Activated naive CD8-positive, alpha-beta T cell treated with anti-CD3 and anti-CD28 coated beads, Interleukin-2, amount 50 U/mL, for 16 hours (primary cell): Measurements from ENCODE around the gene CANX.

Source experiments
- DNase-seq: peaks from one replicate; pipeline ENCODE4 v3.0.0-alpha.2; 2020; ENCODE audit warnings: low read depth, low spot score

Gene CANX

DNA sequence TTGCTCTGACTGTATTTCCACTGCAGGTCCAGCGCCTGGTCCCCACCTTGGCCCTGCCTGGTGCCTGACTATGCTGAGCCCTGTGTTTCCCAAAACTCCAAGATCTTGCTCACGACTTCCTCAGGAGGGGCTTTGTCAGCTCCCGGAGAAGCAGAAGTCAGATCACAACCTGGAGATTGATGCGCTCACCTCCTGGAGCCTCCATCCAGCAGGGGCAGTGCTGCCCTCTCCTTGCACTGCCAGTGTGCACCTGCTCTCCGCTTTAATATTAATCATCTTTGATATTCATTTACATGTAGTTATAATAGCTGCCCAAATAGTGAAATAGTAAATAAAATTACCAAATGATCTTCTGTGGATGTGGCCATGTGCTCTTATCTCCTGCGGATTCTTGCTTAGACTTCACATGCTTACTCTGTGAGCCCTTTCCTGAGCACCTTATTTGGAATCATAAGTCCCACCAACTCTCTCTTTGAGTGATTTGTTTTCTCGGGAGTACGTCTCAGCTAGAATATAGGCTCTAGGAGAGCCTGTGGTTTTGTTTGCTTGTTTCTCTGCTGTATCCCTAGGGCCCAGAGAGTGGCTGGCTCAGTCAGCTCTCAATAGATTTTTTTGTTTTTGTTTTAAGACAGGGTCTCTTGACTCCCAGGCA is 51.2 kb downstream of the CANX start:
- no peak for DNase-seq

DNA sequence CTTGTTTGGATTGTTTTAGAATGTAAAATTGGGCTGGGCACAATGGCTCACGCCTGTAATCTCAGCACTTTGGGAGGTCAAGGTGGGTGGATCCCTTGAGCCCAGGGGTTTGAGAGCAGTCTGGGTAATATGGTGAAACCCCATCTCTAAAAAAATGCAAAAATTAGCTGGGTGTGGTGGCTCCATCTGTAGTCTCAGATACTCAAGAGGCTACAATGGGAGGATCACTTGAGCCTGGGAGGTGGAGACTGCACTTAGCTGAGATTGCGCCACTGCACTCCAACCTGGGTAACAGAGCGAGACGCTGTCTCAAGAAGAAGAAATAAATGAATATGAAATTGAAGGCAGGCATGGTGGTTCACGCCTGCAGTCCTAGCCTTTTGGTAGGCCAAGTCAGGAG is 55.2 kb downstream of the CANX start:
- DNase-seq, result no peak

GRCh38 chr5:179755022-179755421 is 56.3 kb downstream of the CANX start:
- DNase-seq, result no peak

GRCh38 chr5:179758955-179759354 is 60.2 kb downstream of the CANX start:
- no peak for DNase-seq

- no peak for DNase-seq
Measured at GRCh38 chr5:179759581-179760551, 61.1 kb downstream of the CANX start.

DNA sequence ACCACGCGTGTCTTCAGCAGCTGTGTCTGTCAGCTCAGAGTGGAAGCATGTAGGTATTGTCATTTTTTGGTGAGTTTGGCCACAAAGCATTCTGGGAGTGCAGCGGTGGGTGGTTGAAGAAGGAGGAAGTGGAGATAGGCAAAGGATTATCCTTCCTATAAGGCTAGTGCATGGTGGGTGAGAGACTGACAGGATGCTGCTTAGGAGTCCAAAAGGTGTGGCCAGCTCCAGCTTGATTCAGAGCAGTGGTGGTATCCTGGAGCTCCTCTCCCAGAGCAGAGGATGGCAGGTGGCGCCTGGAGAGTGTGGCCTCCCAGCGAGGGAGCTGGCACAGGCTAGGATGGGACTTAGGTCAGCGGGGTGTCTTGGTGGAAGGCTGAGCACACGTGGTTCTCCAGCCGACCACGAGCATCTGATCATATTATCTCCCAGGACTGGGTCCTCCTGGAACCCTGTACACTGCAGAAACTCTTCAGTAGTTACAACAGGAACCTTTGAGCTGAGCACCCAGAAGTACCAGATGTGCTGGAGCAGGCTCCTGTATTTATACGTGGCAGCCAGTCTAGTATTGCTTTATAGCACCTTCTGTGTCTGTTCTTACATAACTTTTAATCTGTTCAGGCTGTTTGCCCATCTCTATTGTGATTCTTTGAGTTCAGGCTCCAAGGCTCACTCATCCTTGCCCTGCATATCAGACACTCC is 63.5 kb downstream of the CANX start:
- DNase-seq, result no peak

DNA sequence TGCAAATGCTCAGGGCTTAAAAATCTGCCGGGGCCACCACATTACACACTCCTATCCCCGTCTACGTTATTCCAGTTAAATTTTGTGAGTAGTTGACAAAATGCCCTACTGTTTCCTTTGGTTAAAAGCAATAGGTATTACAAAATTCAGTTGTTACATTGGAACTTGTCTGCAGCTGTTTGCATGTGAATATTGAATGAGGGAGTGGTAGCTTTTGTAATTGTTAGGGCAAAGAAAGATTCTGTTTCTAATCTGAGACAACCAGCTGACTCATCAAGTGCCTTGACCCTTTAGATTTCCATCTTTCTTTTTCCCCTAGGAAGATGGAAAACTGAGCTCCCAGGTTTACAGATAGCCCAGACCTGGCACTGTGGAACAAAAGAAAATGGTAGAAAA is 64.0 kb downstream of the CANX start:
- no peak for DNase-seq

DNA sequence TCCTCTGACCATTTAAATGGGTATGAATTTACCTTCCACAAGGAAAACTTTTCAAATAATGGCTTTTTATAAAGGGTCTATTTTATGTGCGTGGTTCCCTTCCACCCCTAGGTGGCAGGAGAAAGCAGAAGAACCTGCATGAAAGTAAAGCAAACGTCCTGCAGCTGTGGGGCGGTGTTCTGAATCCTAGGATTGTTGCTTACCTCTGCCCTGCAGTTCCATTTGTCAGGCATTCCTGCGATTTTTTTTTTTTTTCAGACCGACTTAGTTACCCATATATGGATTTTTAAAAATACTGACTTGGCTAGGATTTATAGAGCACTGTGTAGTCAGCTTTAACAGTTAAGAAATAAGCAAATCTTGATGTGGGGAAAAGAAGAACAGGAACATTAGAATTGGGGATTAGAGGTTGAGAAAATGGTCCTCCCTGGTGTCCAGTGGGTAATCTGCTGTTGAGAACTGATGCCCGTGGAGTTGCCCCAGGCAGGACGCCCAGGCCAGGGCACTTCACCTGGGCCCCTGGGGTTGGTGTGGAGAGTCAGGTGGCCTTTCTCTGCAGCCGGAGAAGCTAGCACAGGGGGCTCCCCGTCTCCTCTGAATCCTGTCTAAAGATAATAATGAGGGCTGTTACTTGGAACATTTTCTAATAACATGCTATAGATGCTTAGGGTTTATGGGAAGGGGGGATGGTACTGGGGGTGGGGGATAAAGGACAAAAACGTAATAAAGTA is 64.6 kb downstream of the CANX start:
- DNase-seq, result no peak

GRCh38 chr5:179764056-179764455 is 65.3 kb downstream of the CANX start:
- no peak for DNase-seq

GRCh38 chr5:179765400-179765799 is 66.6 kb downstream of the CANX start:
- no peak for DNase-seq

DNA sequence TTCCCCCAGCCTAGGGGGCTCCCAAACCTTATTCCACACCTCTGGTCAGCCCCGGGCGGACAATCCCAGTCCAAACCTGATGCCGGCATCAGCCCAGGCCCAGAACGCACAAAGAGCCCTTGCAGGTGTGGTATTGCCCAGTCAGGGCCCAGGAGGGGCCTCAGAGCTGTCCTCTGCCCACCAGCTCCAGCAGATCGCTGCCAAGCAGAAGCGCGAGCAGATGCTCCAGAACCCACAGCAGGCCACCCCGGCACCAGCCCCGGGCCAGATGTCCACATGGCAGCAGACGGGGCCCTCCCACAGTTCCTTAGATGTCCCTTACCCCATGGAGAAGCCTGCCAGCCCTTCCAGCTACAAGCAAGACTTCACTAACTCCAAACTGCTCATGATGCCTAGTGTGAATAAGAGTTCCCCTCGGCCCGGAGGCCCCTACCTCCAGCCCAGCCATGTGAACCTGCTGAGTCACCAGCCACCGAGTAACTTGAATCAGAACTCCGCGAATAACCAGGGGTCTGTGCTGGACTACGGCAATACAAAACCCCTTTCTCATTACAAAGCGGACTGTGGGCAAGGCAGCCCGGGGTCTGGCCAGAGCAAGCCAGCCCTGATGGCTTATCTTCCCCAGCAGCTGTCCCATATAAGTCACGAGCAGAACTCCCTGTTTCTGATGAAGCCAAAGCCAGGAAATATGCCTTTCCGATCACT is 67.4 kb downstream of the CANX start:
- no peak for DNase-seq

DNA sequence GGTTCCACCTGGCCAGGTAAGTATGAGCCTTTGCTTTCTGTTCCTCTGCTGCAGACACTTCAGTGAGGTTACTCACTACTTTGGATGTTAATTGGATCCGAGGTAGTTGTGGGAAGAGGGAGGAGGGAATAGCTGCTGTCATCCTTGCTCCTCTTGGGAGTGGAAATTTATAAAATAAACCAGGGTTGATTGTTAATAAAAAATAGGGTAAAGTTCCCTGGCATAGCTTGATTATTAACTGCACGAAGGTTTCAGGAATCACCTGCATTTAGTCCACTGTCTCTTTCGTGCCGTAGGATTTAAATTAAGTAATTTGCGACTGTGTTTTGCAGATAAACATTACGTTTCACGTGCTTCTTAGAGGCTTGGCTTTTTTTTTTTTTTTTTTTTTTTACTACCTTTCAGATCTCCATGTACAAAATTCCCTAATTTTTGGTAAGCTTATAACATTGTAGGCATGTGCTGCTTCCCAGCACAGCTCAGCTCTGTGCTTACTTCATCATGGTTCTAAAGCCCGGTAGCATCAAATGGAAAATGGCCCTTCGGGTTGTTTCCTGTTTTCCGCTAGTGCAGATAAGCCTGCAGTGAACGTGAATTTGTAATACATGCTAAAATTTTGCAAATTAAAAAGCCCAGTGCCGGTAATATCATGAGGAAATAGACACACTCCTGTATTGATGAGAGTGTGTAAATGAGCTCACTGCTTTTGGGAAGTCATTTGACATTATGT is 68.1 kb downstream of the CANX start:
- DNase-seq, result no peak

- no peak for DNase-seq
Measured at GRCh38 chr5:179767496-179768100, 68.8 kb downstream of the CANX start.

DNA sequence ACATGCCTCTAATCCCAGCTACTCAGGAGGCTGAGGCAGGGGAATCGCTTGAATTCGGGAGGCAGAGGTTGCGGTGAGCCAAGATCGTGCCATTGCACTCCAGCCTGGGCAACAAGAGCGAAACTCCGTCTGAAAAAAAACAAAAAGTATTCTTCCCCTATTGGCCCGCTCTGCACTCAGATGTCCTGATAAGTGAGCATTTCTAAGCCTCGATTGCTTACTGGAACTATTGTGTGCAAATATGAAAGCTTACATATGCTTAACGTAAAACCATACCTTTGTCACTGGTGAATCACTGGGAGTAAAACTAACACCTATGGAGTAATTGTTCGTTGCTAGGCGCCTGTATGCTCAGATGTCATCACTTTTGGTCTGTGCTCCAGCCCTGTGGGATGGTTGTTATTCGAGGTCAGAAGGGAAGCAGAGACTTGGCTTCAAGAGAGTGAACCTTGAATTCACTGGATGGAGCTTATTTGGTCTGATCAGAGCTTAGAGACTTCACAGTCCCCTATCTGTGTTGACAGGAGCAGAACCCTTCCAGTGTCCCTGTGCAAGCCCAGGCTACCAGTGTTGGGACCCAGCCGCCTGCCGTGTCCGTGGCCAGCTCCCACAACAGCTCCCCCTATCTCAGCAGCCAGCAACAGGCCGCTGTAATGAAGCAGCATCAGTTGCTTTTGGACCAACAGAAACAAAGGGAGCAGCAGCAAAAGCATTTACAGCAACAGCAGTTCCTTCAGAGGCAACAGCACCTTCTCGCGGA is 69.7 kb downstream of the CANX start:
- DNase-seq, result no peak

- DNase-seq, result no peak
Measured at GRCh38 chr5:179769271-179769670, 70.5 kb downstream of the CANX start.

GRCh38 chr5:179769796-179770195 is 71.0 kb downstream of the CANX start:
- DNase-seq, result no peak

DNA sequence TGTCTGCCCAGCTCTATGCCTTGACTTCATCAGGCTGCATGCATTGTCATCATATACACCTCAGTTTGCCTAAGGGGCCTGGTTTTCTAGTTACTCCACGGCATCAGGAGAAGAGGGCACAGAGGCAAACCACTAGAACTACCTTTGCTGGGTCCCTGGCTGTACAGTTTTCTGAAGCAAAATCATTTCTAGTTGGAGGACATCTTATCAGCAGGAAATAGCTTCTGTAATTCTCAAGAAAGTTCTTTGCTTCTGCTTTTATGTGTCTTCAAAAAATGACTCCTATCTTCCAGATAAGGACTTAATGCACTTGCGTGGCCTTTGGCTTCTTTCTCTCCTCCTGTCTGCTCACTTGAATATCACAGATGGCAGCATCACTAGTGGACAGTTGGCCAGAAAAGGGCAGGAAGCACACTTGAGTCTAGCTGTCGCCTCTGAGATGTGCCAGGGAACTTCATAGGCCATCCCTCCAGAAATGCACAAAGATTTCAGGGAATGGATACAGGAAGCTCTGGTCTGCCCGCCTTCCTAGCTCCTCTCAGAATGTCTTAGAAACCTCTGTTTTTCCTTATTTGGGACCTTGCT is 72.6 kb downstream of the CANX start:
- no peak for DNase-seq

DNA sequence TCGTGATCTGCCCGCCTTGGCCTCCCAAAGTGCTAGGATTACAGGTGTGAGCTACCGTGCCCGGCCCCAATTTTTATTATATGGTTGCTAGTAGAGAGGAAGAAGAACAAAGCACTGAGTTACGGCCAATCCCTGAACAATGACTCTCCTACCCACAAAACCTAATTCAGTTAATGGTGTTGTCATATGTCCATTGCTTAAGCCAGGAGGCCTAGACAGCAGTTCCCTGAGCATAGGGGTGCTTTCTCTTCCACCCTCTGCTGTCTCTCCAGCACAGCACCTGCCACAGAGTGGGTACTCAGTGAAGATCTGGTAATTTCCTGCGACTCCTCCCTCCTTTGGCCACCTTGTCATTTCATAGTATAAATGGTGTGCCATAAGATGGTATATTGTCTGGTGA is 73.6 kb downstream of the CANX start:
- DNase-seq, result no peak

GRCh38 chr5:179773686-179774040 is 74.9 kb downstream of the CANX start:
- DNase-seq, result no peak
